HCT116 (cell line): ENCODE data around the gene GPD1L. TPM values are rescaled to one million over a fixed set of nuclear protein-coding genes. Genes with fewer than 3 reads are reported as not detected.

Source experiments
- ATAC-seq: fragments of 200-7000 bp; cut with Tn5 transposase; 2 replicates; pipeline ENCODE4 v1.9.1; 2020; ENCODE audit warnings: mild to moderate bottlenecking, moderate library complexity
- BruUV-seq: library from RNA; stranded (reverse); fragments of 400-500 nt; replicated peaks from 2 replicates; lab custom pipeline; 2021; lab: Mats Ljungman, UMichigan
- CTCF ChIA-PET: fragments of 300-600 bp; sonication (Branson Sonifier 250); formaldehyde crosslinking; loops from one replicate; lab custom pipeline; 2021; ENCODE audit warnings: antibody characterized with exemption; lab: Charles Lee
- POLR2A ChIA-PET: fragments of 300-600, 350-600 bp; sonication (Branson Sonifier 250); formaldehyde crosslinking; loops from one replicate; lab custom pipeline; 2021; ENCODE audit warnings: antibody characterized with exemption; lab: Charles Lee
- RAD21 ChIA-PET, 2 experiments: fragments of 300-600 bp; sonication (Branson Sonifier 250); formaldehyde crosslinking; loops; one replicate each; lab custom pipeline; 2023; ENCODE audit warnings: low total read pairs in 2 of 2; ENCODE audit not compliant: uncharacterized antibody in 2 of 2, unreplicated experiment in 2 of 2, low non-redundant PET in 1 of 2; lab: Charles Lee
- DNase-seq: peaks from one replicate; pipeline ENCODE4 v3.0.0-alpha.2; 2010; ENCODE audit warnings: low read depth, low spot score
- H2AFZ ChIP-seq: fragments of 200-600 bp; shearing (Covaris generic), sonication (generic); 2 replicates; pipeline ENCODE4 v1.6.1; 2017; ENCODE audit warnings: low read depth, mixed run types, mixed read lengths, antibody characterized with exemption, low read length; ENCODE audit not compliant: poor library complexity, severe bottlenecking
- H3K27ac ChIP-seq: 2 replicates; pipeline ENCODE4 v1.5.1; 2012; ENCODE audit warnings: low read depth, low read length
- H3K27me3 ChIP-seq: fragments of 200-600 bp; sonication (generic); 2 replicates; pipeline ENCODE4 v1.6.1; 2016; ENCODE audit warnings: mixed run types, low read length, mixed read lengths; ENCODE audit not compliant: insufficient read depth
- H3K36me3 ChIP-seq, 2 experiments: fragments of 200-500 bp in 1 of 2; fragments of 200-600 bp in 1 of 2; sonication (Bioruptor generic) in 1 of 2; sonication (generic) in 1 of 2; 2 replicates each; pipeline versions ENCODE4 v1.5.1 to v1.6.1; 2014 to 2016; ENCODE audit warnings: low read length in 2 of 2, inconsistent platforms in 1 of 2, mixed read lengths in 1 of 2, mixed run types in 1 of 2; ENCODE audit not compliant: insufficient read depth in 2 of 2, control insufficient read depth in 1 of 2
- H3K4me1 ChIP-seq, 2 experiments: fragments of 200-600 bp in 1 of 2; sonication (generic) in 1 of 2; 2 replicates each; pipeline versions ENCODE4 v1.5.1 to v1.6.1; 2012 to 2017; ENCODE audit warnings: low read length in 2 of 2, inconsistent platforms in 1 of 2, mild to moderate bottlenecking in 1 of 2, mixed read lengths in 1 of 2, mixed run types in 1 of 2, moderate library complexity in 1 of 2; ENCODE audit not compliant: insufficient read depth in 2 of 2, control insufficient read depth in 1 of 2
- H3K4me2 ChIP-seq: fragments of 200-600 bp; sonication (generic); 2 replicates; pipeline ENCODE4 v1.6.1; 2017; ENCODE audit warnings: mixed run types, low read length, mixed read lengths
- H3K4me3 ChIP-seq, 2 experiments: fragments of 200-600 bp in 1 of 2; sonication (generic) in 1 of 2; replicated peaks in 1 of 2; 2 replicates each; pipeline ENCODE4 v1.5.1; 2011 to 2016; ENCODE audit warnings: low read length in 2 of 2, control low read depth in 1 of 2, low read depth in 1 of 2, mild to moderate bottlenecking in 1 of 2, mixed read lengths in 1 of 2, mixed run types in 1 of 2
- H3K79me2 ChIP-seq: fragments of 200-600 bp; sonication (generic); 2 replicates; pipeline ENCODE4 v1.6.1; 2017; ENCODE audit warnings: mild to moderate bottlenecking, mixed run types, low read length, moderate library complexity, mixed read lengths; ENCODE audit not compliant: insufficient read depth
- H3K9ac ChIP-seq: fragments of 200-600 bp; sonication (generic); 2 replicates; pipeline ENCODE4 v1.6.1; 2016; ENCODE audit warnings: low read length, mixed read lengths
- H3K9me2 ChIP-seq: fragments of 200-600 bp; sonication (generic), shearing (Covaris generic); 2 replicates; pipeline ENCODE4 v1.6.1; 2017; ENCODE audit warnings: mixed run types, mild to moderate bottlenecking, moderate library complexity; ENCODE audit not compliant: insufficient read depth
- H3K9me3 ChIP-seq, 2 experiments: fragments of 200-500 bp in 1 of 2; fragments of 200-600 bp in 1 of 2; sonication (Bioruptor generic) in 1 of 2; sonication (generic) in 1 of 2; 2 replicates each; pipeline ENCODE4 v1.6.1; 2014 to 2017; ENCODE audit warnings: low read length in 2 of 2, mixed read lengths in 2 of 2, inconsistent platforms in 1 of 2, low read depth in 1 of 2, mild to moderate bottlenecking in 1 of 2, mixed run types in 1 of 2, moderate library complexity in 1 of 2; ENCODE audit not compliant: control insufficient read depth in 1 of 2, insufficient read depth in 1 of 2
- H4K20me1 ChIP-seq: fragments of 200-600 bp; sonication (generic), shearing (Covaris generic); 2 replicates; pipeline ENCODE4 v1.6.1; 2017; ENCODE audit warnings: mixed run types, mild to moderate bottlenecking, moderate library complexity; ENCODE audit not compliant: insufficient read depth
- ATF3 ChIP-seq: IDR thresholded peaks from 2 replicates; pipeline ENCODE4 v1.6.1; 2012
- CBX3 ChIP-seq: IDR thresholded peaks from 2 replicates; pipeline ENCODE4 v1.6.1; 2012; ENCODE audit warnings: low read depth
- CEBPB ChIP-seq: IDR thresholded peaks from 2 replicates; pipeline ENCODE4 v1.6.1; 2012; ENCODE audit warnings: low read depth
- CTCF ChIP-seq, 3 experiments: fragments of 200-600 bp in 1 of 3; sonication (generic) in 1 of 3; IDR thresholded peaks in 2 of 3; conservative IDR thresholded peaks in 1 of 3; 2 replicates each; pipeline ENCODE4 v1.5.1; 2012 to 2017; ENCODE audit warnings: low read depth in 2 of 3, low read length in 2 of 3, antibody characterized with exemption in 1 of 3, borderline replicate concordance in 1 of 3, control low read depth in 1 of 3, mild to moderate bottlenecking in 1 of 3, mixed read lengths in 1 of 3, mixed run types in 1 of 3, moderate library complexity in 1 of 3; ENCODE audit not compliant: insufficient read depth in 1 of 3
- EGR1 ChIP-seq: IDR thresholded peaks from 2 replicates; pipeline ENCODE4 v1.6.1; 2012; ENCODE audit warnings: low read depth
- EZH2 ChIP-seq: fragments of 200-600 bp; sonication (generic); IDR thresholded peaks from 2 replicates; pipeline ENCODE4 v1.6.1; 2017; ENCODE audit warnings: antibody characterized with exemption, mixed run types
- JUND ChIP-seq: IDR thresholded peaks from 2 replicates; pipeline ENCODE4 v1.6.1; 2012
- REST ChIP-seq: IDR thresholded peaks from 2 replicates; pipeline ENCODE4 v1.6.1; 2012; ENCODE audit warnings: low read depth
- SP1 ChIP-seq: IDR thresholded peaks from 2 replicates; pipeline ENCODE4 v1.6.1; 2012; ENCODE audit warnings: low read depth
- SRF ChIP-seq: IDR thresholded peaks from 2 replicates; pipeline ENCODE4 v1.6.1; 2012; ENCODE audit warnings: low read depth
- ZFX ChIP-seq: fragments of 450-650 bp; IDR thresholded peaks from 2 replicates; pipeline ENCODE4 v1.6.1; 2017
- intact Hi-C: fragments of 100-400 bp; cut with micrococcal nuclease; formaldehyde crosslinking; loops from 2 replicates; pipeline ENCODE4 v1.10.0; 2022
- total RNA-seq: library from RNA; stranded (reverse); gene quantifications from one replicate; pipeline ENCODE4 v1.2.1, GENCODE V29; 2021; ENCODE audit not compliant: unreplicated experiment

Gene GPD1L
- total RNA-seq, 1 experiment from 2014 or later, result 21.9 TPM

GRCh38 chr3:32120471-32120870 lies 14.1 kb downstream of the GPD1L start (continued):
- no peak for TF ChIP-seq REST
- no peak for TF ChIP-seq ATF3
- no peak for TF ChIP-seq EZH2
- no peak for TF ChIP-seq CTCF (IDR thresholded peaks at IDR 0.05 in 2 of 3, conservative IDR thresholded peaks at IDR 0.05 in 1 of 3; ENCODE audit: borderline replicate concordance in 1 of 3, insufficient read depth in 1 of 3, low read depth in 2 of 3, low read length in 2 of 3)
- no peak for TF ChIP-seq CEBPB
- no peak for TF ChIP-seq CBX3

- no peaks in the 10 kb centered on the region for H4K20me1 ChIP-seq
- H2AFZ ChIP-seq, result no peak overlapping the region
- H3K9ac ChIP-seq, result no peak overlapping the region
- no peaks in the 10 kb centered on the region for H3K36me3 ChIP-seq
- no peaks in the 10 kb centered on the region for H3K27me3 ChIP-seq
- H3K9me3 ChIP-seq, result no peaks in the 10 kb centered on the region
- no peak overlapping the region for H3K27ac ChIP-seq
- no peaks in the 10 kb centered on the region for H3K4me1 ChIP-seq
- no peak overlapping the region for H3K4me3 ChIP-seq
- CTCF ChIA-PET, result no interaction called here
- RAD21 ChIA-PET, result no interaction called here
- no peak overlapping the region for H3K4me2 ChIP-seq
- ATAC-seq, result no peak
- POLR2A ChIA-PET, result no interaction called here
- BruUV-seq, result no TSS peak
- no peaks in the 10 kb centered on the region for H3K79me2 ChIP-seq
- intact Hi-C loops, result no loop called here
- H3K9me2 ChIP-seq, result no peaks in the 10 kb centered on the region; the same call in 1 of the 2 replicates
- TF ChIP-seq JUND, result no peak
- TF ChIP-seq EZH2, result no peak
- TF ChIP-seq SP1, result no peak
- no peak for TF ChIP-seq ZFX
- no peak for TF ChIP-seq EGR1
- no peak for TF ChIP-seq SRF
- no peak for DNase-seq
Observed at GRCh38 chr3:32121137-32121536, 14.7 kb downstream of the GPD1L start.
